Thyroid gland (tissue), 4 donors: ENCODE results near the gene GNL2.

ENCODE experiments used
- CTCF ChIP-seq, 6 experiments: fragments of 200-600 bp in 3 of 6; fragments of 450-650 bp in 3 of 6; sonication (generic) in 3 of 6; IDR thresholded peaks; one replicate each; pipeline ENCODE4 v1.5.1; 2016 to 2019; ENCODE audit warnings: antibody characterized with exemption in 6 of 6, mild to moderate bottlenecking in 2 of 6, inconsistent platforms in 1 of 6, moderate library complexity in 1 of 6
- POLR2A ChIP-seq, 2 donors: fragments of 450-650 bp; IDR thresholded peaks; one replicate each; pipeline ENCODE4 v1.6.1; 2017; ENCODE audit warnings: antibody characterized with exemption in 2 of 2, mild to moderate bottlenecking in 2 of 2, moderate library complexity in 1 of 2

DNA sequence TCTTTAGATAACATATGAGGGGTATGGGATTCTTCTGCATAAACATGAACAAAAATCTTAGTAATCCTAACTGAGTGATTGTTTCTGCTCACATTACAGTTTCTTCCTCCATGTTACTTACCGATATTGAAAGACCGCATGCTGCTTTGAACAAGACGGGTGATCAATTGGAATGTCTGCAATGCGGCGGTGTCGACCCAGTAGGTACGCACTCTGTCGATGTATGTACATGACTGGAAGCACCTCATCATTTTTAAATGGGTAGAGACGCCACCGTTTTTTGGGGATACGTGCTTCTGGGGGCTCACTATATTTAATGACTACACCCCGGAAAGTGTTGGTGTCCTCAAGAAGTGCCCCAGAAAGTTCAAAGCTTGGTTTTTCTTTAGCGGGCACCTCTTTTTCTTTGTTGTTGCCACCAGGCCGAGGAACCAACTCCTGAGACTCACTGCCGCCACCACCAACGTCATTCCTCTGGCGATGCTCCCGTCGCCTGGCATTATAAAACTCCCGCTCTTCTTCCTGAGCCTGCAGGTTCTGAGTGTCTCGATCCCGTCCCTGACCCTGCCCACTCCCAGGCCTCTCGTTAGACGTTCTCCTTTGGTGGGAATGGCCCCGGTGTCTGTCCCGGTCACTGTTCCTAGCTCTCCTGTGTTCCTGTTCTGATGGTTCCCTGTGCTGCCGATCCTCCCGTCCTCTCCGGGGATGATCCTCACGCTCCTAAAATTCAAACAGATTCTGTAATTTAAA, 55.5 kb downstream of the GNL2 start:
- TF ChIP-seq CTCF (IDR thresholded peaks at IDR 0.05) (no peak), POLR2A (IDR thresholded peaks at IDR 0.05) (no peak)
